Umbilical cord (tissue), 2 donors: ENCODE data around the gene FCER1G. TPM values are rescaled to one million over a fixed set of nuclear protein-coding genes. Genes with fewer than 3 reads are reported as not detected.

ENCODE experiments used
- DNase-seq: peaks from one replicate; pipeline ENCODE4 v3.0.0-alpha.2; 2015; ENCODE audit warnings: low spot score
- total RNA-seq: library from RNA; depleted of rRNA; stranded (reverse); fragments of >200 nt; gene quantifications from one replicate; pipeline ENCODE4 v1.2.3, GENCODE V29; 2014; ENCODE audit warnings: low replicate concordance; ENCODE audit not compliant: insufficient read depth

FCER1G gene
- total RNA-seq, 1 donor from 2014 or later = 52.5 TPM

GRCh38 chr1:161265305-161265704 lies 50.2 kb downstream of the FCER1G start:
- no peak for DNase-seq

GRCh38 chr1:161266202-161266601 lies 51.1 kb downstream of the FCER1G start:
- DNase-seq = no peak

GRCh38 chr1:161266836-161267235 lies 51.7 kb downstream of the FCER1G start:
- DNase-seq = no peak

GRCh38 chr1:161267321-161267720 lies 52.2 kb downstream of the FCER1G start:
- no peak for DNase-seq

Other genes with a start within 250 kb of the FCER1G start
- gene F11R, start 194.1 kb upstream of the FCER1G start, total RNA-seq = 30.6 TPM
- 40.9 TPM for gene TSTD1, start 176.3 kb upstream of the FCER1G start, total RNA-seq
- 33.9 TPM for gene USF1, start 169.3 kb upstream of the FCER1G start, total RNA-seq
- 4.6 TPM for gene ARHGAP30, start 145.4 kb upstream of the FCER1G start, total RNA-seq
- gene NECTIN4, start 125.7 kb upstream of the FCER1G start, total RNA-seq = 6.3 TPM
- 10.6 TPM for gene KLHDC9, start 116.9 kb upstream of the FCER1G start, total RNA-seq
- gene PFDN2, start 97.3 kb upstream of the FCER1G start, total RNA-seq = 2.4 TPM
- gene NIT1, start 97.2 kb upstream of the FCER1G start, total RNA-seq = 30.6 TPM
- 20.9 TPM for gene DEDD, start 82.6 kb upstream of the FCER1G start, total RNA-seq
- 96.8 TPM for gene UFC1, start 61.3 kb upstream of the FCER1G start, total RNA-seq
- gene USP21, start 55.8 kb upstream of the FCER1G start, total RNA-seq = 30.1 TPM
- gene PPOX, start 48.9 kb upstream of the FCER1G start, total RNA-seq = 17.3 TPM
- gene B4GALT3, start 37.8 kb upstream of the FCER1G start, total RNA-seq = 9.1 TPM
- gene ADAMTS4, start 16.2 kb upstream of the FCER1G start, total RNA-seq = 7.5 TPM
- gene NDUFS2, start 12.9 kb upstream of the FCER1G start, total RNA-seq = 35.2 TPM
- gene APOA2, start 8.3 kb downstream of the FCER1G start, total RNA-seq = not detected
- 7.5 TPM for gene TOMM40L, start 10.8 kb downstream of the FCER1G start, total RNA-seq
- 0.48 TPM for gene NR1I3, start 22.9 kb downstream of the FCER1G start, total RNA-seq
- 8.2 TPM for gene PCP4L1, start 43.5 kb downstream of the FCER1G start, total RNA-seq
- 0.48 TPM for gene MPZ, start 94.7 kb downstream of the FCER1G start, total RNA-seq
- 35.9 TPM for gene SDHC, start 99.1 kb downstream of the FCER1G start, total RNA-seq
- gene CFAP126, start 152.6 kb downstream of the FCER1G start, total RNA-seq = not detected